ENCODE results near the gene CISD3.

CISD3 gene

GRCh38 chr17:38730526-38731379, 612 bp downstream of the CISD3 start:
- DNase-seq = no peak

- DNase-seq = no peak
Observed at GRCh38 chr17:38731526-38732294, 1.6 kb downstream of the CISD3 start.

GRCh38 chr17:38732376-38733281, 2.5 kb downstream of the CISD3 start:
- DNase-seq = no peak

GRCh38 chr17:38733282-38733981, 3.3 kb downstream of the CISD3 start:
- no peak for DNase-seq

- DNase-seq = no peak
Observed at GRCh38 chr17:38733982-38734973, 4.1 kb downstream of the CISD3 start.

GRCh38 chr17:38735161-38735997, 5.2 kb downstream of the CISD3 start:
- peak; percentile 10 to 54 for DNase-seq

- DNase-seq = no peak
Observed at GRCh38 chr17:38738007-38738662, 8.0 kb downstream of the CISD3 start.

- no peak for DNase-seq
Observed at GRCh38 chr17:38738686-38739085, 8.5 kb downstream of the CISD3 start.

GRCh38 chr17:38739305-38739704, 9.2 kb downstream of the CISD3 start:
- no peak for DNase-seq

- no peak for DNase-seq
Observed at GRCh38 chr17:38740044-38740443, 9.9 kb downstream of the CISD3 start.

- no peak for DNase-seq
Observed at GRCh38 chr17:38740806-38741205, 10.7 kb downstream of the CISD3 start.

GRCh38 chr17:38741461-38741860, 11.3 kb downstream of the CISD3 start:
- DNase-seq = no peak

GRCh38 chr17:38741921-38742410, 11.8 kb downstream of the CISD3 start:
- DNase-seq = no peak

GRCh38 chr17:38742411-38743308, 12.5 kb downstream of the CISD3 start:
- no peak for DNase-seq

GRCh38 chr17:38743556-38744171, 13.5 kb downstream of the CISD3 start:
- no peak for DNase-seq

GRCh38 chr17:38745545-38745944, 15.4 kb downstream of the CISD3 start:
- no peak for DNase-seq

GRCh38 chr17:38746004-38746848, 16.1 kb downstream of the CISD3 start:
- DNase-seq = no peak

Measured in bone marrow (tissue), 2 donors.